ENCODE data around the gene HDX.

GRCh38 chrX:84336646-84337045 lies 165.6 kb downstream of the HDX start:
- TF ChIP-seq, protein P1, sequence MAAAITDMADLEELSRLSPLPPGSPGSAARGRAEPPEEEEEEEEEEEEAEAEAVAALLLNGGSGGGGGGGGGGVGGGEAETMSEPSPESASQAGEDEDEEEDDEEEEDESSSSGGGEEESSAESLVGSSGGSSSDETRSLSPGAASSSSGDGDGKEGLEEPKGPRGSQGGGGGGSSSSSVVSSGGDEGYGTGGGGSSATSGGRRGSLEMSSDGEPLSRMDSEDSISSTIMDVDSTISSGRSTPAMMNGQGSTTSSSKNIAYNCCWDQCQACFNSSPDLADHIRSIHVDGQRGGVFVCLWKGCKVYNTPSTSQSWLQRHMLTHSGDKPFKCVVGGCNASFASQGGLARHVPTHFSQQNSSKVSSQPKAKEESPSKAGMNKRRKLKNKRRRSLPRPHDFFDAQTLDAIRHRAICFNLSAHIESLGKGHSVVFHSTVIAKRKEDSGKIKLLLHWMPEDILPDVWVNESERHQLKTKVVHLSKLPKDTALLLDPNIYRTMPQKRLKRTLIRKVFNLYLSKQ (tag by site-specific recombination; IDR thresholded peaks at IDR 0.05; ENCODE audit: borderline replicate concordance): no peak
- TF ChIP-seq, protein P2, sequence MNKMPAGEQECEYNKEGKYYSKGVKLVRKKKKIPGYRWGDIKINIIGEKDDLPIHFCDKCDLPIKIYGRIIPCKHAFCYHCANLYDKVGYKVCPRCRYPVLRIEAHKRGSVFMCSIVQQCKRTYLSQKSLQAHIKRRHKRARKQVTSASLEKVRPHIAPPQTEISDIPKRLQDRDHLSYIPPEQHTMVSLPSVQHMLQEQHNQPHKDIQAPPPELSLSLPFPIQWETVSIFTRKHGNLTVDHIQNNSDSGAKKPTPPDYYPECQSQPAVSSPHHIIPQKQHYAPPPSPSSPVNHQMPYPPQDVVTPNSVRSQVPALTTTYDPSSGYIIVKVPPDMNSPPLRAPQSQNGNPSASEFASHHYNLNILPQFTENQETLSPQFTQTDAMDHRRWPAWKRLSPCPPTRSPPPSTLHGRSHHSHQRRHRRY (tag by site-specific recombination; IDR thresholded peaks at IDR 0.05): no peak
- no peak for TF ChIP-seq ZNF10 (tag by site-specific recombination; IDR thresholded peaks at IDR 0.05)
- TF ChIP-seq, protein P3, sequence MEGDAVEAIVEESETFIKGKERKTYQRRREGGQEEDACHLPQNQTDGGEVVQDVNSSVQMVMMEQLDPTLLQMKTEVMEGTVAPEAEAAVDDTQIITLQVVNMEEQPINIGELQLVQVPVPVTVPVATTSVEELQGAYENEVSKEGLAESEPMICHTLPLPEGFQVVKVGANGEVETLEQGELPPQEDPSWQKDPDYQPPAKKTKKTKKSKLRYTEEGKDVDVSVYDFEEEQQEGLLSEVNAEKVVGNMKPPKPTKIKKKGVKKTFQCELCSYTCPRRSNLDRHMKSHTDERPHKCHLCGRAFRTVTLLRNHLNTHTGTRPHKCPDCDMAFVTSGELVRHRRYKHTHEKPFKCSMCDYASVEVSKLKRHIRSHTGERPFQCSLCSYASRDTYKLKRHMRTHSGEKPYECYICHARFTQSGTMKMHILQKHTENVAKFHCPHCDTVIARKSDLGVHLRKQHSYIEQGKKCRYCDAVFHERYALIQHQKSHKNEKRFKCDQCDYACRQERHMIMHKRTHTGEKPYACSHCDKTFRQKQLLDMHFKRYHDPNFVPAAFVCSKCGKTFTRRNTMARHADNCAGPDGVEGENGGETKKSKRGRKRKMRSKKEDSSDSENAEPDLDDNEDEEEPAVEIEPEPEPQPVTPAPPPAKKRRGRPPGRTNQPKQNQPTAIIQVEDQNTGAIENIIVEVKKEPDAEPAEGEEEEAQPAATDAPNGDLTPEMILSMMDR (tag by site-specific recombination; IDR thresholded peaks at IDR 0.05): no peak
- TF ChIP-seq ZNF138 (tag by site-specific recombination; IDR thresholded peaks at IDR 0.05; ENCODE audit: borderline replicate concordance): no peak
- no peak for TF ChIP-seq ZNF18 (tag by site-specific recombination; IDR thresholded peaks at IDR 0.05)
- TF ChIP-seq ZNF530 (tag by site-specific recombination; IDR thresholded peaks at IDR 0.05; ENCODE audit: low read depth): no peak
- TF ChIP-seq, protein P4, sequence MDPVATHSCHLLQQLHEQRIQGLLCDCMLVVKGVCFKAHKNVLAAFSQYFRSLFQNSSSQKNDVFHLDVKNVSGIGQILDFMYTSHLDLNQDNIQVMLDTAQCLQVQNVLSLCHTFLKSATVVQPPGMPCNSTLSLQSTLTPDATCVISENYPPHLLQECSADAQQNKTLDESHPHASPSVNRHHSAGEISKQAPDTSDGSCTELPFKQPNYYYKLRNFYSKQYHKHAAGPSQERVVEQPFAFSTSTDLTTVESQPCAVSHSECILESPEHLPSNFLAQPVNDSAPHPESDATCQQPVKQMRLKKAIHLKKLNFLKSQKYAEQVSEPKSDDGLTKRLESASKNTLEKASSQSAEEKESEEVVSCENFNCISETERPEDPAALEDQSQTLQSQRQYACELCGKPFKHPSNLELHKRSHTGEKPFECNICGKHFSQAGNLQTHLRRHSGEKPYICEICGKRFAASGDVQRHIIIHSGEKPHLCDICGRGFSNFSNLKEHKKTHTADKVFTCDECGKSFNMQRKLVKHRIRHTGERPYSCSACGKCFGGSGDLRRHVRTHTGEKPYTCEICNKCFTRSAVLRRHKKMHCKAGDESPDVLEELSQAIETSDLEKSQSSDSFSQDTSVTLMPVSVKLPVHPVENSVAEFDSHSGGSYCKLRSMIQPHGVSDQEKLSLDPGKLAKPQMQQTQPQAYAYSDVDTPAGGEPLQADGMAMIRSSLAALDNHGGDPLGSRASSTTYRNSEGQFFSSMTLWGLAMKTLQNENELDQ (tag by site-specific recombination; IDR thresholded peaks at IDR 0.05; ENCODE audit: low read depth): no peak
- no peak for TF ChIP-seq ZNF274 (IDR thresholded peaks at IDR 0.05; ENCODE audit: low read length)
- no peak for TF ChIP-seq ZNF274 (tag by site-specific recombination; IDR thresholded peaks at IDR 0.05; ENCODE audit: borderline replicate concordance)
- TF ChIP-seq ZBTB7A (tag by site-specific recombination; IDR thresholded peaks at IDR 0.05; ENCODE audit: low read depth): no peak
- no peak for TF ChIP-seq ATF2 (tag by site-specific recombination; IDR thresholded peaks at IDR 0.05; ENCODE audit: low read depth)
